NCI-H345 (cell line): ENCODE results near the gene ZNF816.
"Not testable (repeated sequence)": the region's sequence is repeated elsewhere in the genome, so short reads cannot be mapped to it uniquely, and the experiment has no call there.

Experiments
- DNase-seq: peaks from one replicate; lab custom pipeline; 2025; lab: John Stamatoyannopoulos, UW

The ZNF816 gene

GRCh38 chr19:52924641-52925040 lies 38.0 kb downstream of the ZNF816 start:
- not testable (repeated sequence) for DNase-seq

- no peak for DNase-seq
Observed at GRCh38 chr19:52923778-52924593, 38.7 kb downstream of the ZNF816 start.

DNA sequence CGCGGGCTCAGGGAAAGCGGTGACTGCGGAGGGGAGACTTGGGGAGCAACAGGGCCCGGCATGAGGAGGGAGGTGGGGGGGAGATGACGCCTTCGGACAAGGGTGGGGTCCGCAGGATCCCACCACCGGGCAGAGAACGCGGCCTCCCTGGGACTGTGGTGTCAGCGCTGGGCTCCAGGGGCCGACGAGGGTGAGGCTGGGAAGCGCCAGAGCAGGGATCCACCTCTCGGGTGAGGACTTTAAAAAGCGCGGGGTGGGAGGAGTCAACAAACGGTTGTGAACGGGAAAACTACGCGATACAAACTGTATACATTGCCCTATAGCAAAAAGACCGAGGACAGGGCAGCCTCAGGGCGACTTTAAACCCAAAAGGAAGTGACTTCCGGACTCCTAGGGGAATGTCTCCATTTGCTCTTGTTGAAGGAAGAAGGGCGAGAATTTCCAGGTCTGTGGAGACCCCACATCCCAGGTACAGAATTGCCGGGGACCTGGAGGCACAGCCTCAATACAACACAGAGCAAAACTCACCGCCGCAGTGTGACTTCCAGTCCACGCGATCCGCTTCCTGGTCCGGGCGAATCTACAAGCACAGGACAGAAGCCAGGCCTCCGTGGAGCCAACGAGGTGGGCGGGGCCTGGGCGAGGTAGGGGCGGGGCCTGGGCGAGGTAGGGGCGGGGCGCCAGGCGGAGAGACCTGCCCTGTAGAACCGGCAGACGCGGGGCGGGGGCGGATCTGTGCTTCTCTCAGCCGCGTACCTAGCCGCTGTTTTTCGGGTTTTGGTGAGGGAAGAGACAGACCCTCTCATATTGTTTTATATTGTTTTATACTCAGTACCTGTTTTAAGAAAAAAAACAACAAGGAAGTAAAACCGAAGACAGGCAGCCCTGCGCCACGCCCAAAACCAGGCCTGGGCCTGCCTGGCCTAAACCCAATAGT lies 39.6 kb downstream of the ZNF816 start, which contains the start of gene ZNF888:
TSS of gene ZNF888 (minus strand) at position 588 of the 937 bp plus-strand sequence. CDS start 5,555 bp downstream, outside the sequence.
- peak; percentile 75 for DNase-seq

- DNase-seq, result no peak
Observed at GRCh38 chr19:52917531-52917930, 45.1 kb downstream of the ZNF816 start.

DNA sequence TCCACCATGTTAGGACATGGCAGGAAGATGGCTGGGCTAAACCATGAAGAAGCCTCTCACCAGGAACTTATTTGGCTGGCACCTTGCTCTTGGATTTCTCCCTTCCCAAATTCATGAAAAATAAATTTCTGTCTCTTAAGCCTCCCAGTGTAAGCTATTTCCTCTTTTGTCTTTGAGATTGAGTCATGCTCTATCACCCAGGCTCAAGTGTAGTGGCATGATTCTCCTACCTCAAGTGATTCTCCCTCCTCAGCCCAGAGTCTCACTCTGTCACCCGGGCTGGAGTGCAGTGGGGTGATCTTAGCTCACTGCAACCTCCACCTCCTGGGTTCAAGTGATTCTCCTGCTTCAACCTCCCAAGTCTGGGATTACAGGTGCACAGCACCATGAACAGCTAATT lies 52.0 kb downstream of the ZNF816 start:
- DNase-seq, result no peak

DNA sequence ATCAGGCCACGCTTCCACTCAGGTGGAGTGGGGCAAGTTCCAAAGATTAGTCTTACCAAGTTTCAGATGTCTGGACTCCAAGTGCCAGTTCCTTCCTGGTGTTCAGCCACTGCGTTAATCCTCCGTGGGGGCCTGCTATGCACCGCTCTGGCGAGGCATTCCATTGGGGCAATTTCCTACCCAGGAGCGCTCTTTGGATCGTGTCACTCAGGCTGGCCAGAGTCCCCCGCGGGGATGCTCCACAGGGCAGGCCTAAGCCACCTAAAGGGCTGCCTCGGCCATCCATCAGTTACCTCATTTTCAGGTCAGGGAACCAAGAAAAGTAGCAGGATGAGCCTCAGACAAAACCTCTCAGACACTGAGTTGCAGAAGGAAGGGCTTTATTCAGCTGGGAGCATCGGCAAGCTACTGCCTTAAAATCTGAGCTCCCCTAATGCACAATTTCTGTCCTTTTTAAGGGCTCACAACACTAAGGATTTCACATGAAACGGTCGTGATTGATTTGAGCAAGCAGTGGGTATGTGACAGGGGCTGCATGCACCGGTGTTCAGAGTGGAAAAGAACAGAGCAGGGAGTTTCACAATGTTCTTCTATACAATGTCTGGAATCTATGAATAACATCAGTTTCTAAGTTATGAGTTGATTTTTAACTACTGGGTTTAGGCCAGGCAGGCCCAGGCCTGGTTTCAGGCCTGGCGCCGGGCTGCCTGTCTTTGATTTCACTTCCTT lies 58.5 kb downstream of the ZNF816 start:
- DNase-seq, result not testable (repeated sequence)

DNA sequence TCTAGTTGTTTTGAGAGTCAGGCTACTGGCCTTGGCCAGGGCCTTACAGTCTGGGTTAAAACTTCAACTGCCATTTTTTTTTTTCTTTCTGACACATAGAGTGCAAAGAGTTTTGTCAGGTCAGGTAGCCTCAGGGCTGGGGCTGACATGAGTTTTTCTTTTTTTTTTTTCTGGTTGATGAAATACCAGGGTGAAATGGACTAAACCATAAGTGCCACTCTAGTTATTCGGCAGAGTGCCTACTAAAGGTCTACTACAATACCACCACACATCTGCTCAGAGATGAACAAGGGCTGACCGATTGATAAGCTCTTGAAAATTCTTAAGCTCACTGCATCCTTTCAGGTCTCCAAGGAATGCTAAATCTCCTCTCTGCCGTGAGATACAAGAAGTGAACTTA lies 60.8 kb downstream of the ZNF816 start:
- DNase-seq, result no peak
